ENCODE results near the gene ARHGAP31. TPM values are rescaled to one million over a fixed set of nuclear protein-coding genes. Genes with fewer than 3 reads are reported as not detected.

ARHGAP31 gene
- total RNA-seq, 4 donors from 2014 or later = 6.2 to 9.7 (median 7.3) TPM

- intact Hi-C loops (cut with DNase I; ENCODE audit: low total_unique reads) = no loop called here
- Histone ChIP-seq H3K27me3 (no peaks in the 10 kb centered on the region), H3K4me3 (no peak overlapping the region), H3K4me1 (no peaks in the 10 kb centered on the region), H3K36me3 (peaks cover 0 to 7% of the 10 kb centered on the region in 2 donors), H3K27ac (no peak overlapping the region), H3K9me3 (no peaks in the 10 kb centered on the region)
- no peak for ATAC-seq
- in situ Hi-C loops (cut with MboI; ENCODE audit: low sequenced_read_pairs in 4 of 4) = no loop called here
- DNase-seq = no peak
- TF ChIP-seq CTCF (IDR thresholded peaks at IDR 0.05 in 4 of 5, conservative IDR thresholded peaks at IDR 0.05 in 1 of 5) (no peak), POLR2A (IDR thresholded peaks at IDR 0.05) (no peak)
Observed at GRCh38 chr3:119400466-119400865, 106.3 kb downstream of the ARHGAP31 start.

- no peak for DNase-seq
Observed at GRCh38 chr3:119401069-119401468, 106.9 kb downstream of the ARHGAP31 start.

GRCh38 chr3:119401503-119402440 is 107.6 kb downstream of the ARHGAP31 start:
- Histone ChIP-seq H3K9me3 (no peaks in the 10 kb centered on the region), H3K27ac (no peak overlapping the region), H3K4me3 (no peak overlapping the region), H3K36me3 (peaks cover 0 to 7% of the 10 kb centered on the region in 2 donors), H3K4me1 (no peaks in the 10 kb centered on the region), H3K27me3 (no peaks in the 10 kb centered on the region)
- in situ Hi-C loops (cut with MboI; ENCODE audit: low sequenced_read_pairs in 4 of 4) (no loop called here), intact Hi-C loops (cut with DNase I; ENCODE audit: low total_unique reads) (no loop called here)
- no peak for DNase-seq
- TF ChIP-seq CTCF (IDR thresholded peaks at IDR 0.05 in 4 of 5, conservative IDR thresholded peaks at IDR 0.05 in 1 of 5) = no peak
- no peak for TF ChIP-seq POLR2A (IDR thresholded peaks at IDR 0.05)
- ATAC-seq = no peak

More at GRCh38 chr3:119401069-119401468, 106.9 kb downstream of the ARHGAP31 start:
- TF ChIP-seq POLR2A (IDR thresholded peaks at IDR 0.05) (no peak), CTCF (IDR thresholded peaks at IDR 0.05 in 4 of 5, conservative IDR thresholded peaks at IDR 0.05 in 1 of 5) (no peak)
- no peaks in the 10 kb centered on the region for H3K9me3 ChIP-seq
- no peak for ATAC-seq
- no peak overlapping the region for H3K27ac ChIP-seq
- H3K4me3 ChIP-seq = no peak overlapping the region
- intact Hi-C loops (cut with DNase I; ENCODE audit: low total_unique reads) = no loop called here
- H3K36me3 ChIP-seq = peaks cover 0 to 7% of the 10 kb centered on the region in 2 donors
- in situ Hi-C loops (cut with MboI; ENCODE audit: low sequenced_read_pairs in 4 of 4) = no loop called here
- no peaks in the 10 kb centered on the region for H3K4me1 ChIP-seq
- H3K27me3 ChIP-seq = no peaks in the 10 kb centered on the region

GRCh38 chr3:119402791-119403190 is 108.6 kb downstream of the ARHGAP31 start:
- ATAC-seq (no peak), DNase-seq (no peak)
- no peak for TF ChIP-seq POLR2A (IDR thresholded peaks at IDR 0.05)
- TF ChIP-seq CTCF (IDR thresholded peaks at IDR 0.05 in 4 of 5, conservative IDR thresholded peaks at IDR 0.05 in 1 of 5) = no peak
- H3K4me3 ChIP-seq = no peak overlapping the region
- no peak overlapping the region for H3K27ac ChIP-seq
- H3K9me3 ChIP-seq = no peaks in the 10 kb centered on the region
- intact Hi-C loops (cut with DNase I; ENCODE audit: low total_unique reads) = no loop called here
- no peaks in the 10 kb centered on the region for H3K4me1 ChIP-seq
- no peaks in the 10 kb centered on the region for H3K27me3 ChIP-seq
- peaks cover 0 to 7% of the 10 kb centered on the region in 2 donors for H3K36me3 ChIP-seq
- in situ Hi-C loops (cut with MboI; ENCODE audit: low sequenced_read_pairs in 4 of 4) = no loop called here
